SK-N-MC (cell line): ENCODE results near the gene PCP4L1.
"Not testable (repeated sequence)": the region's sequence is repeated elsewhere in the genome, so short reads cannot be mapped to it uniquely, and the experiment has no call there.

Experiments used
- EZH2 ChIP-seq: fragments of 200-600 bp; sonication (generic); IDR thresholded peaks from one replicate; pipeline ENCODE4 v1.6.1; 2017; ENCODE audit warnings: antibody characterized with exemption
- POLR2AphosphoS5 ChIP-seq: IDR thresholded peaks from 2 replicates; pipeline ENCODE4 v1.6.1; 2012; ENCODE audit warnings: mild to moderate bottlenecking, low read depth, low read length, borderline replicate concordance

DNA sequence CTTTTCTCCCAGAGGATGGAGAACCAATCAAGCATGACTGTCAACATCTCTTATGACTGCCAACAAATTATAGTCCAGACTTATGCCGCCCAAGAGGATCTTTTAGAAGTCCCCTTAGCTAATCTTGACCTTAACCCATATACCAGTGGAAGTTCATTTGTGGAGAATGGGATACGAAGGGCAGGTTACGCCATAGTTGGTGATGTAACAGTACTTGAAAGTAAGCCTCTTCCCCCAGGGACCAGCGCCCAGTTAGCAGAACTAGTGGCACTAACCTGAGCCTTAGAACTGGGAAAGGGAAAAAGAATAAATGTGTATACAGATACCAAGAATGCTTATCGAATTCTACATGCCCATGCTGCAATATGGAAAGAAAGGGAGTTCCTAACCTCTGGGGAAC, 3.2 kb upstream of the PCP4L1 start:
- not testable (repeated sequence) for TF ChIP-seq POLR2AphosphoS5, EZH2
